ENCODE data around the gene GORAB. TPM values are rescaled to one million over a fixed set of nuclear protein-coding genes. Genes with fewer than 3 reads are reported as not detected.

The GORAB gene
- total RNA-seq, 2 experiments from 2014 or later, result 8.2 to 9.5 TPM

- DNase-seq (no peak), ATAC-seq (no peak)
- Mint-ChIP-seq H3K9me3 (no peaks in the 10 kb centered on the region), H3K4me3 (no peak overlapping the region), H3K27ac (no peak overlapping the region), H3K36me3 (ENCODE audit: low read depth) (no peaks in the 10 kb centered on the region), H3K4me1 (ENCODE audit: low read depth) (peaks cover 5% of the 10 kb centered on the region), H3K27me3 (peaks cover 29% of the 10 kb centered on the region)
- intact Hi-C loops (cut with micrococcal nuclease), result no loop called here
- CTCF ChIA-PET, result interaction anchor here (1.4 kb wide), 1 partner anchor 13 kb away, joined by 3 read pairs; no protein-coding TSS in a partner anchor
- no peak for TF ChIP-seq CTCF (IDR thresholded peaks at IDR 0.05)
- POLR2A ChIA-PET, result no interaction called here
Observed at GRCh38 chr1:170586321-170587252, 54.6 kb downstream of the GORAB start.

GRCh38 chr1:170587253-170587593 is 55.3 kb downstream of the GORAB start:
- ATAC-seq (no peak), DNase-seq (no peak)
- TF ChIP-seq CTCF (IDR thresholded peaks at IDR 0.05), result no peak
- ChIA-PET CTCF (interaction anchor here (1.4 kb wide), 1 partner anchor 12 kb away, joined by 3 read pairs; no protein-coding TSS in a partner anchor), POLR2A (no interaction called here)
- Mint-ChIP-seq H3K9me3 (no peaks in the 10 kb centered on the region), H3K36me3 (ENCODE audit: low read depth) (no peaks in the 10 kb centered on the region), H3K4me1 (ENCODE audit: low read depth) (peaks cover 5% of the 10 kb centered on the region), H3K27me3 (peaks cover 29% of the 10 kb centered on the region), H3K27ac (no peak overlapping the region), H3K4me3 (no peak overlapping the region)
- intact Hi-C loops (cut with micrococcal nuclease), result no loop called here

- ATAC-seq, result no peak
- Mint-ChIP-seq H3K4me1 (ENCODE audit: low read depth) (peaks cover 5% of the 10 kb centered on the region), H3K9me3 (peaks cover 3% of the 10 kb centered on the region), H3K4me3 (no peak overlapping the region), H3K27me3 (peaks cover 26% of the 10 kb centered on the region), H3K27ac (no peak overlapping the region), H3K36me3 (ENCODE audit: low read depth) (no peaks in the 10 kb centered on the region)
- no peak for TF ChIP-seq CTCF (IDR thresholded peaks at IDR 0.05)
- intact Hi-C loops (cut with micrococcal nuclease), result no loop called here
- DNase-seq, result no peak
- ChIA-PET POLR2A (no interaction called here), CTCF (no interaction called here)
Observed at GRCh38 chr1:170590921-170591705, 59.1 kb downstream of the GORAB start.

GRCh38 chr1:170592591-170593111 is 60.7 kb downstream of the GORAB start:
- TF ChIP-seq CTCF (IDR thresholded peaks at IDR 0.05), result no peak
- ATAC-seq, result no peak
- DNase-seq, result no peak
- Mint-ChIP-seq H3K36me3 (ENCODE audit: low read depth) (no peaks in the 10 kb centered on the region), H3K27me3 (peaks cover 23% of the 10 kb centered on the region), H3K4me3 (no peak overlapping the region), H3K27ac (no peak overlapping the region), H3K4me1 (ENCODE audit: low read depth) (no peaks in the 10 kb centered on the region), H3K9me3 (peaks cover 3% of the 10 kb centered on the region)
- ChIA-PET CTCF (no interaction called here), POLR2A (no interaction called here)
- intact Hi-C loops (cut with micrococcal nuclease), result no loop called here

Data from activated CD8-positive, alpha-beta T cell treated with anti-CD3 and anti-CD28 coated beads for 36 hours (primary cell).